Activated T-cell treated with anti-CD3 and anti-CD28 coated beads for 1 hour (primary cell): ENCODE data around the gene SH3GL2.
"Not testable (repeated sequence)": the region's sequence is repeated elsewhere in the genome, so short reads cannot be mapped to it uniquely, and the experiment has no call there.

Experiments used
- DNase-seq: peaks from one replicate; pipeline ENCODE4 v3.0.0-alpha.2; 2020; ENCODE audit warnings: low read depth

SH3GL2 gene

DNA sequence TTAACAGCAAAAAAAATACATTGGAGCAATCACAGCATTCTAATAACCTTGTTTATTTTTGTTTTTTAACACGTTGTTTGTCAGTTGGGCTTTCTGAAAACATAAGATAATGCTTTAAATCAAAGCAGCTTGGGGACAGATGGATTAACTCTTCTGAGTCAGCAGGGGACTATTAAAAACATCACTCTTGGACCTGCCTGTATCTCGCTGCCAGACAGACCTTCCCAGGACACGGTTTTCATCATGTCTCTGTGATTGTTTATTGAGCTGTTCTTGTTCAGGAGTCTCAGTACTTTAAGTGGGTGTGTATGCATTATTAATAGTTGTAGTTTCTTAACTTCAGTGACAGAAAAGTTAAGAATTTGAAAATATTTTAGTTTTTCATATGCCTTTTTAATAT lies 173.2 kb downstream of the SH3GL2 start:
- no peak for DNase-seq

DNA sequence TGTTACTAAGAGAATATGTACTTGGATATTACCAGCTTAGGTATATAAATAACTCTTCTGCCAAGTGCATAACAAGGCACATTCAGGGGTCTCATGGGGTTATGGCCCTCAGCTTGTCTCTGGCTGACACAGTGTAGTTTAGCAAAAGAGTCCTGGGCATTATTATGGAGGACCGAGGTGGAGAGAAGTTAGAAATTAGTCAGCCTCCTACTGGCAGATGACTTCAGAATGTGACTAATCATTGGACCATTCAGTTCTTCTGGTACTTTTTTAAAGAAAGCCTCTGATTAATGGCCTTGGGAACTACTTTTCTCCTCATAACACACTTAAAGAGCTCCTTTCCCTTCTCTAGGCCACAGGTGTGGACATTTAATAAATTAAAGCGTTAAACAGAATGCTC lies 178.9 kb downstream of the SH3GL2 start:
- no peak for DNase-seq

DNA sequence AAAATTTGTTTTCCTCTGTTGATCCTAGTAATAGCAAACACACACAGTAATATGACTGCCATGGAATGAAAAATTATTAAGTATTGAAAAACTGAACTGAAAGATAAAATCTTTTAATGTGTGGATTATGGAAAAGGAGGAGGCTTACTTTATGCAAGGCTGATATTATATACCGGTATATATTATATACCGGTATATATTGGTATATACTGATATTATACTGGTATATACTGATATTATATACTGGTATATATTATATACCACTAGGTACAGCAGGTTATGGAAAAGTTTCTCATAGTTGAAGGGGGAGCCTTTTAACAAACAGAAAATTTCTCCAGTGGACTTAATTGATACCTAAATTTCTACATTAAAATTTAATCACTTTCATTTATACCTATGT lies 181.4 kb downstream of the SH3GL2 start:
- no peak for DNase-seq

DNA sequence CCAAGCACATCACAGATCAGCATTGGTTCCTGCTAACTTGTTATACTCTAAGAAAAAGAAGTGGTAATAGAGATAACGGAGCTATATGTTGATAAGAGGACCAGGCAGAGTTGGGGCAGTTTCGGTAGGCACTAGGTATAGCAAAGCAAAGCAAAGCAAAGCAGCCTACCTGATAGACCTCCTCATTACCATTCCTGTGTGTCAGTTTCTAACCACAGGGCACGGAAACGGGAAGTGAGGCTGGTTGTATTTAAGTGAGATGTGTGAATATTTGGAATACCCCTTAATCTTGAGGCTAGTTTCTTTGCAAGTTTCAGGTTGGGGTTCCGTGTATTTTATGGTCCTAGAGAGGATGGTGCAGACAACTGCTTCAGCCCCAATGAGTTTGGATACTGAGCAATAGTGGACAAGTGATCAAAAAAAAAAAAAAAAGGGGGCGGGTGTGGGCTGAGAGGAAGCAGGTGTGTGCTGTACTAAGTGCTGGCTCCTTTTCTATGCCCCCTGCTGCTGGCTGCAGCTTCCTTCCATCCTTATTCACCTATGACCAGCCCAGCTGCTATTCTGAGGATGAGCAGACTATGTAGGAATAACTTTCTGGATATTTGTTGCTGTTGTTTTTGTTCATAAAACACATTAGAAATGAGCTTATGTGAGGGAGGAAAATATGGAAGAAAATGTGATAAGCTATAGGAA lies 183.3 kb downstream of the SH3GL2 start:
- DNase-seq: no peak

DNA sequence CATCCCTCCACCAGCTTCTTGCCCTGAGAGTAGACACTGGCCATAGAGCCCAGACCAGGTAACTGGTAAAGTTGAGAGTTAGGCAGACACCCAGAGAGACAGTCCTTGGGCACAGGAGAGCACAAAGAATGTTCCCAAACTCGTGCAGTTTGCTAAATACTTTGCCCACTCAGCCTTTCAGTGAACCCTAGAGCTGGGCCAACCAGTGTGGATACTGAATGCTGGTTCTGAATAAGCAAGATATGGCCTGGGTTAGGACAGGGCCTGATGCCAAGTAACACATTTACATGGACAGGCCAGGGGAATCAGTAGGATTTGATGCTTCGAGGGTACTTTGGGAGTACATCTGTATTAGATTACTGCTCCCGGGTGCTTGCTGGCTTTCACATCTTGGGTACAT lies 185.4 kb downstream of the SH3GL2 start:
- DNase-seq: no peak

DNA sequence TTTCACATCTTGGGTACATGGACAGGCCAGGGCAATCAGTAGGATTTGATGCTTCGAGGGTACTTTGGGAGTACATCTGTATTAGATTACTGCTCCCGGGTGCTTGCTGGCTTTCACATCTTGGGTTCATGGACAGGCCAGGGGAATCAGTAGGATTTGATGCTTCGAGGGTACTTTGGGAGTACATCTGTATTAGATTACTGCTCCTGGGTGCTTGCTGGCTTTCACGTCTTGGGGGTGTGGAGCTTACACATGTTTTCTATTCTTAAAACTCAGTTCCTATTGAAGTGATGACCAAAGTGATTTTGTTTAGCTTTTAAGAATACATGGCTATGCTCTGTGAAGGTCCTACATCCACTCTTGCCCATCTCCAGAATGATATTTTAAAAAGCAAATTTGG lies 186.3 kb downstream of the SH3GL2 start:
- DNase-seq: not testable (repeated sequence)

DNA sequence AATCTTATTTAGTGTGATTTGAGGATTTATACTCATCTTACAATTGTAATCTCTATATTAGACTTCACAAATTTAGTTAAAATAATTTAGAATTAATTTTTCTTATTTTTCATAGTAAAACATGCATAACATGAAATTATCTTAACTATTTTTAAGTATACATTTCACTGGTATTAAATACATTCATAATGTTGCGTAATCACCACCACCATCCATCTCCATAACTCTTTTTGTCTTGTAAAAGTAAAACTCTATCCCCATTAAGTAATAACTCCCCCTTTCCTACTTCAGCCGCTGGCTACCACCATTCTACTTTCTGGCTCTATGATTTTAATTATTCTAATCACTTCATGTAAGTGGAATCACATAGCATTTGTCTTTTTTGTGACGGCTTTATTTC lies 193.4 kb downstream of the SH3GL2 start:
- no peak for DNase-seq

DNA sequence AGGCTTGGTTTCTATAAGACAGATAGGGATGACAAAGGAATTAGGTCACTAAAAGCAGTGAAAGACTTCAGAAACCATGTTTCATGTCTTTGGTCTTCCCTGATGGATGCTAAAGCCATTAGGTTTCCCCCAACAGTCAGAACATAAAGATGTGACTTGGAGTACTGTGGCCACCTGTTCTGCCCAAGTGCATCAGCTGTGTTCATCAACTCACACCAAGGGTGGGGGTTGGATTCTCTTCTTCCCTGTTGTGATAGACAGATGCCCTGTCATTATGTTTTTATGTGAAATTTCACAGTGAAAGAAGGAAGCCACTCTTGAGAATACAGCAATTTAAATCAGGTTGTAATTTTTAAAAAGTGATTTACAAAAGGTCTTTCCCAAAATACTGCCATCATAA lies 196.8 kb downstream of the SH3GL2 start:
- DNase-seq: no peak

DNA sequence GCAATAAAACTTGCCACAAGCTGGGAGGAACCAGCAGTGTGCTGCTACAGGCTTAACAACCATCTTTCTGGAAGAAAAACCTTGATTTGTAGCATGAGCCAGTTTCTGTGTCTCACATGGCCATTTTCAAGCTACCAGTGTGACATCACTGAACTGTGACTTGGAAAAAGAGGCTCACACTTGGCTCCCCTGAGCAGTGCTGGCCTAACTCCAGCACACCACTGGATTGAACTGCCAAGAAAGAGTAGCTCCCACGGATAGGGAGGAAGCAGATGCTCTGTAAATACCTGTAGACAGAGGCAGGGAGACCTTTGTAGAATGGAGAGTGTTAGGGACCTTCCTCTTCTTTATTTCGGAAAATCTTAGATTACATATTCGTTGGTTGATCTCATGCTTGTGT lies 197.9 kb downstream of the SH3GL2 start:
- no peak for DNase-seq

DNA sequence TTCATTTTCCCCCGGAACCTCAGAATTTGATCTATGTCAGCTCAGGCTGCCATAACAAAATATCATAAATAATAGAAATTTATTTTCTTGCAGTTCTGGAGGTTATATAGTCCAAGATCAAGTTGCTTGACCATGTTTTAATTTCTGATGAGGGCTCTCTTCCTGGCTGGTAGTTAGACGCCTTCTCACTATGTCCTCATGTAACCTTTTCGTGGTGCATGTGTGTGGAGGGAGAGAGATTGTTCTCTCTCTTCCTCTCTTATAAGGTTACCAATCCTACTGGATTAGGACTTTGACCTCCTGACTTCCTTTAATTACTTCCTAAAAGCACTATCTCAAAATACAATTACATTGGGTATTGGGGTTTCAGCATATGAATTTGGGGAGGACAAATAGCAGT lies 198.6 kb downstream of the SH3GL2 start:
- no peak for DNase-seq

DNA sequence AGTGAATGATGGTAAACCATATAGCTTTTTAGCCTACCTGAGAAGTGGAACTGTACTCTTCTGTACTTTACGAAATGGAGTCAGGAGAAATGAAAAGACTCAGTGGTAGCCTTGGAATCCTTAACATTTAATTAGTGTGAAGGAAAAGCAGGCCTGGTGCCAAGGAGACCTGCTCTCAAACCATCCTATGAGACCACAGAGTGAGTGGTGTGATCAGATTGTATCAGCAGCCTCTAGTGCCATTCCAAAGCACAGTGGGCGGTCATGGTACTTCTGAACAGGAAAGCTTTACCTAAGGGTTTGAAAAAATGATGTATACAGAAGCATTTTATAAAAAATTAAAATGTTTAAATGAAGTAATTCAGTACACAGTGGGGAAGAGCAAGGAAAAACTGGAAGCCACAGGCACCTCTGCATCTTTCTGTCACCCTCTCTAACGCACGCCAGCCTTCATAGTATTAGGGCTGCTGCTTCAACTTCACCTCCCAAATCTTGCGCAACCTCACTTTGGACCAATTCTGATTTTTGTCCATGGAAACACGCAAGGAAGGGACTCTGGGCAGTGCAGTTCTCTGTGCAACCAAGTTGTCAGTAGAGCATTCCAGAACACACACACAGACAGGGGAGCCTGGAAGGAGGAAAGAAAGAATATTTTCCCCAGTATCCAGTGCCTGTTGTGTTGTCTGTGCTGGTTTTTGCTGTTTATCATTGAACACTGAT lies 203.7 kb downstream of the SH3GL2 start:
- no peak for DNase-seq

DNA sequence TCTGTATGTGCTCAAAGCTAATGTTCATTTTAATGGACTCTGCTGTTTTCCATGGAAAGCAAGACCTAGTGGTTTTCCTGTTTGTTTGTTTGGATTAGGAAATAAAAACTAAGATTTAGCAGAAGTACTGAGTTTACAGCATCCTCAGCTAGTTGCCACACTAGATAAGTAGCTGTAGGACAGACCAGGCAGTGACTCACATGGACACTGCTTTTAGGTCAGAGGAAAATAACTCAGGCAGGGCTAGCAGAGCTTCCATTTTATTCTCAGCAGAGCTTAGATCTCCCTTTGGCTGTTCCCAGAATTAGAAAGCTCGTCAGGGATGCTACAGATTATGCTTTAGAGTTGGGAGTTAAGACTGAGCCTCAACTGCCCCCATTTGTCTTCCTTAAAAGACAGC lies 204.4 kb downstream of the SH3GL2 start:
- DNase-seq: no peak

DNA sequence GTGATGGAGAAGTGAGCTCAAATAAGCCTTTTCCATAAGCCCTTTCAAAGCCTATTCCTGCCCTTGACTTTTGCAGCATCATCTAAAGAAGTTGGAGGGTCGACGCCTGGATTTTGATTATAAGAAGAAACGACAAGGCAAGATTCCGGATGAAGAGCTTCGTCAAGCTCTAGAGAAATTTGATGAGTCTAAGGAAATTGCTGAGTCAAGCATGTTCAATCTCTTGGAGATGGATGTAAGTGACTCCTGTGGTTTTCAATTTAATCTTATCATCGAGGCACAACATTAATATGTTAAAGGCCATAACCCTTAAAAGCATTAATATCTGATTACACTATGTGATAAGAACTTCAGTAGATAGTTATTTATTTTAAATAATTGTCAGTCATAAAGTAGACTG lies 210.4 kb downstream of the SH3GL2 start:
- no peak for DNase-seq

DNA sequence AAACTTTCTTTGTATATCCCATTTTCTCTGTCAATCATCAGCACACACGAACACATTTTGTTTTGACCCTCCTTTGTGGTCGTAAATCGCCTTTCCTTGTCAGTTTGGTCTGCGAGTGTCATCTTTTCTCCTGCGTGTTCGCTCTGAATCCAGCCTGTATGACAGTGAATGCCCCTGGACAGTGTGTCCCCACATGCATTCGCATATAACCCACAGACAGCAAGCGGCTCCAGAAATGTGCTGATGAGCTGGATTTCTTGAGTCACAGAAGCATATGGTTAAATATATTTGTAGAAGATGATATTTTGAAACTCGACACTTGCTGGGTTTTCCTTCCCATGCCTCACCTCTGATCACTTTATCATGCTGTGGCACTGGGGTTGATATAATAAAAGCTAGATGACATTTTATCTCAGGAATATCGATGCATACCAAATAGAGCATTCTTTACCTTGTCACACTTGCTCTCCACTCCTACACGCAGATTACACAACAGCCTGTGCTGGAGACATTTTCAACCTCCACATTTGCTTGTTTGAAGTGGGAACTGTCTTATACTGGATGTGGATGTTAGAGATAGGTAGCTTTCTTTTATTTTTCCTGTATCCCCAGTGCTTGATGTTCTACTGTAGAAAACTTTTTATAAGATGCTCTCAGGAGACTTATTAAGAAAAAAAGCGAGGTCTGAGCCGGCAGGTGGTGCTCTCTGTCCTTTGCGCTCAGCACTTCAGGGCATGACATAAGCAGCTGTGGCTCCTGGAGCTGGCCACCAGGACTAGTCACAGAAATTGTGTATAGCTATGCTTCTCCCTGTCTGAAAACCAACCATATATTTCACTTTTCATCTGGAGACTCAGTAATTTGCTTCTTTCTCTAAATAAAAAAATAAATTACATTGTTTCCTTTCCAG lies 215.1 kb downstream of the SH3GL2 start:
- no peak for DNase-seq

DNA sequence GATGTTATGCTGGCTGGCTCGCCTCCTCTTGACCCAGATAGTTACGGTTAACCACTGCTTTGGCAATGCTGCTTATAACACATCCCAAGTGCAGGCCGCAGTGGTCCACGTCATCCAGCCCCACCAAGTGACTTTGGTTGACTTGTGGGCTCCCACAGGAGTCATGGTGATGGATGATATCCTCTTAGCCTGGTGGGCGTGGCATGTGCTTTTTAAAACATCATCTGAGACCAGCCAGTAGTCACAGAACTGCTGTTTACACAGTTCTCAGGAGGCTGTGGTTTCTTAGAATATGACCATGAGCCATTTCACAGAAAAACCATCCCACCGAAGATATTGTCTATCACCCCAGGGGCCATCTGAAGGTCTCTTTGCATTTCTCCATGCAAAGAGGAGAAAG lies 216.9 kb downstream of the SH3GL2 start:
- no peak for DNase-seq

DNA sequence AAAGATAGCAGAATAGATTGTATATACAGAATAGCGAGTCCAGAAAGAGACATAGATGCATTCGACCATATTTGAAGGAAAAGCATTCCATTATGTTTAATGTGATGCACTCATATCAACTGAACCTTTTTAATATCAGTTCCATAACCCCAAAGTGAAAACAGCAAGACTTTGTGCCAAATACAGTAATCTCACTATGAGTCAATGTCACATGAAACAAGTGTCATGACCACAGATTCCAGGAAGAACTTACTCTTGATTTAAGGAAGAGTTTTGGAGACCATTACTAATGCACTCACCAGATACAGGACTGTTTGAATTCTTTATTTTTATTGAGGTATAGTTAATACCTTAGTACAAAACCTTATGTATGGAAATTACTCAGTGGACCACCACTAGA lies 220.5 kb downstream of the SH3GL2 start:
- no peak for DNase-seq

DNA sequence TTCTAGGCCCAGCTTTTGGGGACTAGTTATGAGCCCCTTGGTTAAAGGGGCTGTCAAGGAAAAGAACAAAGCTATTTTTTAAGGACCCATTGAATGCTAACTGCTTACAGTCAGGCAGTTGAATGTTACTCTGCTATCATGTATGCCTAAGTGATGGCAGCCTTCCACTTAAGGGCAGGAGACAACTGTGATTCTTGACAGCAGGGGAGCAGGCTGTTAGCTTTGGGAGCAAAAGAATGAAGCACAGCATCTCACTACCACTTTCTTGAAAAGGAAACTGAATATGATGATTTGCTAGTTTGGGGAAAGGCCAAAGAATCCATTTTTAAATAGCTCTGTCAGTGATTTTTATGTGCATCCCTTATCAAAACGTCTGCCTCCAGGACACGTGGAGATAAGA lies 221.6 kb downstream of the SH3GL2 start:
- no peak for DNase-seq

DNA sequence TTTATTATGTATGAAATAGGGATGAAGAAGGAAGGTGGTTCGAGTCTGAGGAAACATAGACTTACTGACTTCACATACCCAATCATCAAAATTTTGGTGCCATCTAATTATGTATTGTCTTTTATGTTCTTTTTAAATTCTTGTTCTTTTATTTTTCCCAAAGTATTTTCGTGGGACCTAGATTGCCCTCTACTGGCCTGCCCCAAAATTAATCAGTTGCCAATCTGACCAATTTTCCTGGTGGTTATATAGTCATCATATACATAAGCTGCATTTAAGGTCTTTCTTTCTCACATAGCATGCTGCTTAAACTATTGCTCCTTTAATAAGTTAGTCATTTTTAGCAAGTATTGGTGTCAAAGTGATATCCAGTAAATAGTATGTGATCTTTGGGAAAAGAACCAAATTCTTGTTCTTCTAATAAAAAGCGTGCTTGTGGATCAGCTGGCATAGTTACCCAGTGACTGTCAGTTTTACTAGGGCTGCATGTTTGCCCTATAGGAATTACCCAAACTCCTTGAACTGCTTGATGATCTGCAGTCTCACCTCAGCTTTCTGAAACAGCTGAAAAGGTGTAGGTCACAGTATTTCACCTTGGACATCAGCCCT lies 223.5 kb downstream of the SH3GL2 start:
- DNase-seq: no peak

DNA sequence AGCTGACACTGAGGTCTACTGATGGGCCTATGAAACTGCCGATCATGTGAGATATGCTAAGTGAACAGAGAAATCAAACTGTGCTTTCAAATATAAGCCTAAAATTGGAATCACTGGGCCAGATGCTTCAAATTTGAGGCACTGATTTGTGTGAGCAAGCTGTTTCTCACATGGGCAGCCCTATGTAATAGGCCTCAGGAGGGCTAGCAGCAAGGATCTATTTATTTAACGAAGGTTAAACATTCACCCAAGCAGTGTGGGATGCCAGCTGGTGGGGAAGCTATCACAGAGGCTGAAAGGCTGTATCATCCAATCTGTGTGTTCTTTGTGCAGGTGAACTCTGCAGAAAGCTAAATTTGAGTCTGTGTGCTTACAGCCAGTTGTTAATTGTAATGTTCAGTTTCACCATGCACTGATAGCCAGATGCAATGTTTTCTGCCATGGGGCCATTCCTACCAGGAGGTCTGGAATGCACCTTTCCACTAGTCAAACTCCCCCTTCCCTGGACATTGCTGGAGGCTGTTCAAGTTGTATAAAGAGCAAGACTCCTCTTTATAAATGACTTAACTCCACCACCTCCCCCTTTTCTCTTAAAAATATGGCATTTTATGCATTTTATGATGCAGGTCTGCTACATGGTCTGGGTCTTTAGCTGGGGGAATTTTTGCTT lies 228.9 kb downstream of the SH3GL2 start:
- DNase-seq: no peak

DNA sequence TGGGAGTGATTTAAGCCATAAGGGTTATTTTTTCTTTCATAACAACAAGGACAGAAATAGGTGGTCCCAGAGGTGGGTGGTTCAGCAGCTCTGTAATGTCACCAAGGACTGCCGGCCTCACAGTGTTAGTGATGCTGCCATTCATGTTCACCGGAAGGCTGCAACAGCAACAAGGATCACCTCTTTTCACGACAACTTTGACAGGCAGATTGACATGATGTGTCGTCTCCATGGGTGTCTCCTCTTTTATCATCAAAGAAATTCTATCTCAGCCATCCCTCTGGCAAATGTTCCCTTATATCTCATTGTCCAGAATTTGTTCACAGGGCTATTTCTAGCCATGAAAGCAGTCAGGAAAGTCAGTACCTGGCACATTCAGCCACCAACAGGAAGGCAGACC lies 231.5 kb downstream of the SH3GL2 start:
- no peak for DNase-seq

DNA sequence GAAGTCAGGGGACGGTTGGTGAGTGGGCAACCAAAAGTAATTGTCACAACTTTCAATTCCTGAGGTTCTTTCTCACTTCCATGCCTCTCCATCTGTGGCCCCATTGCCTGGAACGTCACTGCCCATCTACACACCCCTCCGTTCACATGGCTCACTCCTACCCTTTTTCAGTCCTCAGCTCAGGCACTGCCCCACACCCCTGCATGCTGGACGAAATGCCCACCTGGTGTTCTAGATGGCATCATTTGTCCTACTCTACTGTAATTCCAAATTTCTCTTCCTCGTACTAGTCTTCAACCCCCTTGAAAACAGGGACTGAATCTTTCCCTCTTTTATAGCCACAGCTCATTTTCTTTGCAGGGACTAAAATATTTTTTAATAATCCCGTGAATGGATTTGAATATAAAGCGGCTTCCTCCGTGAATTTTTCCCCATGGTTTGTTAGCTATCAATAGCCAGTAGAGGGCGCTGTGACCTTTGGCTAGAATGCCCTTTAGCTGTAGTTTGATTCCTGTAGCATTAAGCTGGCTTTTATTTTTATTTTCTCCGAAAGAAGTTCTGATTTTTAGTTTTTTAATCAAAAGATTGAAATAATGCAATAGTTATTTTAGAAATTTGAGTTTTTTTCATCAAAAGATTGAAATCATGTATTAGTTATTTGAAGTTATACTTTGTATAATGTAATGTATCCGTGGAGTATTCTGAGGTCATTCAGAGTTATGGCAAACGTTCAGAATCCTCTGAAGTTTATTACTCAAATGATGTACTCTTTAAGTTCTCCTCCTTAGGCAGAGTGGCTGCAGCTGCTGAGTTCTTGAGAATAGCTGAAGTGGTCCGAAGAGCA lies 232.1 kb downstream of the SH3GL2 start:
- peak; percentile 5 for DNase-seq
